Measurements from ENCODE around the gene BMPER. TPM values are rescaled to one million over a fixed set of nuclear protein-coding genes. Genes with fewer than 3 reads are reported as not detected.

Gene BMPER
- total RNA-seq, 2 donors from 2014 or later: 3.0 to 3.8 TPM

GRCh38 chr7:33902746-33903145 lies 2.6 kb upstream of the BMPER start:
- no peaks in the 10 kb centered on the region for H3K9me3 ChIP-seq
- peaks cover 3 to 16% of the 10 kb centered on the region in 2 donors for H3K27me3 ChIP-seq
- H3K4me3 ChIP-seq: no peak overlapping the region
- no peak for DNase-seq (ENCODE audit: low spot score)
- TF ChIP-seq CTCF (IDR thresholded peaks at IDR 0.05): no peak
- H3K27ac ChIP-seq: no peak overlapping the region
- H3K4me1 ChIP-seq: peaks cover 0 to 8% of the 10 kb centered on the region in 2 donors
- no peaks in the 10 kb centered on the region for H3K36me3 ChIP-seq

GRCh38 chr7:33903791-33904680 lies 1.3 kb upstream of the BMPER start:
- H3K4me1 ChIP-seq: peaks cover 0 to 8% of the 10 kb centered on the region in 2 donors

GRCh38 chr7:33904681-33905388 lies 504 bp upstream of the BMPER start:
- peaks cover 3 to 16% of the 10 kb centered on the region in 2 donors for H3K27me3 ChIP-seq

More at GRCh38 chr7:33903791-33904680, 1.3 kb upstream of the BMPER start:
- H3K4me3 ChIP-seq: peak overlapping the region; percentile 37 to 57
- no peaks in the 10 kb centered on the region for H3K9me3 ChIP-seq
- H3K36me3 ChIP-seq: no peaks in the 10 kb centered on the region
- H3K27me3 ChIP-seq: peaks cover 3 to 16% of the 10 kb centered on the region in 2 donors
- H3K27ac ChIP-seq: peak overlapping the region in 1 of 2 donors; percentile 6
- no peak for TF ChIP-seq CTCF (IDR thresholded peaks at IDR 0.05)
- DNase-seq (ENCODE audit: low spot score): no peak

GRCh38 chr7:33906697-33907096 lies 1.4 kb downstream of the BMPER start:
- H3K4me3 ChIP-seq: no peak overlapping the region
- H3K4me1 ChIP-seq: peaks cover 0 to 8% of the 10 kb centered on the region in 2 donors
- TF ChIP-seq CTCF (IDR thresholded peaks at IDR 0.05): no peak
- H3K36me3 ChIP-seq: no peaks in the 10 kb centered on the region
- H3K9me3 ChIP-seq: no peaks in the 10 kb centered on the region
- DNase-seq (ENCODE audit: low spot score): no peak
- peaks cover 3 to 10% of the 10 kb centered on the region in 2 donors for H3K27me3 ChIP-seq
- no peak overlapping the region for H3K27ac ChIP-seq

More at GRCh38 chr7:33904681-33905388, 504 bp upstream of the BMPER start:
- no peaks in the 10 kb centered on the region for H3K36me3 ChIP-seq
- peaks cover 0 to 8% of the 10 kb centered on the region in 2 donors for H3K4me1 ChIP-seq
- peak overlapping the region in 1 of 2 donors; percentile 6 for H3K27ac ChIP-seq
- TF ChIP-seq CTCF (IDR thresholded peaks at IDR 0.05): peak in 1 of 2 donors; percentile 28
- H3K9me3 ChIP-seq: no peaks in the 10 kb centered on the region
- no peak for DNase-seq (ENCODE audit: low spot score)
- peak overlapping the region; percentile 37 to 57 for H3K4me3 ChIP-seq

GRCh38 chr7:33907625-33908024 lies 2.3 kb downstream of the BMPER start:
- no peak for DNase-seq (ENCODE audit: low spot score)
- H3K9me3 ChIP-seq: no peaks in the 10 kb centered on the region
- no peak for TF ChIP-seq CTCF (IDR thresholded peaks at IDR 0.05)
- peaks cover 0 to 8% of the 10 kb centered on the region in 2 donors for H3K4me1 ChIP-seq
- no peak overlapping the region for H3K4me3 ChIP-seq
- peaks cover 3 to 10% of the 10 kb centered on the region in 2 donors for H3K27me3 ChIP-seq
- no peaks in the 10 kb centered on the region for H3K36me3 ChIP-seq
- H3K27ac ChIP-seq: no peak overlapping the region

All from right atrium auricular region (tissue), 2 donors.